ENCODE measurements around the gene BMP10.

The BMP10 gene

DNA sequence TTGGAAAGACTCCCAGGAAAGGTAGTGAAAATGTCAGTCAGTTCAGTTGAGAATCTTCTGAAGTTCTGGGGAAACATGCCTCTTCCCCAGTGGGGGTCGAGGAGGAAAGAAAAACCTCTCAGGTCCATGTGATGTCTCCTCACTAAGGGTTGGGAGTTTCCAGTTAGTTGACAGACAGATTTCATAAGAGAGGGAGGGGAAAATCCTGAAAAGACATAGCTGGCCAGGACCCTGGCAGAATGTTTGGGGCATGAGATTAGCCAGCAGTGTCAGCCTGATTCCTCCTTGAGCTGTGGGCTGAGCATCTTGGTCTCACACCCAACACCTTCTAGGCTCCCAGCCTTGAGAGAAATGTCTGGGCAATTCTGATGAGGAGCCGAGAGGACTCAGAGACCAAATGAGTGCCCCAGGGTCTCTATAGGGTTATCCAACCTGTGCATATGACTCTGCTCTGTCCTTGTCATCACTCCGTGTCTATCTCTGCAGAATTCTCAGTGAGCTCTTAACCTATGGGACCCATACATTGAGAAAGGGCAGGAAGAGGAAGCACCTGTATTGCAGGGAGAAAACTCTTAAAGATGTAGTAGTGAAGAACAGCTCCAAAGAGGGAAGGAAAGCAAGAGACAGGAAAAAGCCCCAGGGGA lies 13.9 kb downstream of the BMP10 start:
- Histone ChIP-seq H3K4me3 (replicated peaks; ENCODE audit: insufficient read depth, low read length) (no peak overlapping the region), H3K27ac (replicated peaks) (no peak overlapping the region), H3K27me3 (ENCODE audit: insufficient read depth, poor library complexity, severe bottlenecking) (no peaks in the 10 kb centered on the region)
- TF ChIP-seq, protein P1, sequence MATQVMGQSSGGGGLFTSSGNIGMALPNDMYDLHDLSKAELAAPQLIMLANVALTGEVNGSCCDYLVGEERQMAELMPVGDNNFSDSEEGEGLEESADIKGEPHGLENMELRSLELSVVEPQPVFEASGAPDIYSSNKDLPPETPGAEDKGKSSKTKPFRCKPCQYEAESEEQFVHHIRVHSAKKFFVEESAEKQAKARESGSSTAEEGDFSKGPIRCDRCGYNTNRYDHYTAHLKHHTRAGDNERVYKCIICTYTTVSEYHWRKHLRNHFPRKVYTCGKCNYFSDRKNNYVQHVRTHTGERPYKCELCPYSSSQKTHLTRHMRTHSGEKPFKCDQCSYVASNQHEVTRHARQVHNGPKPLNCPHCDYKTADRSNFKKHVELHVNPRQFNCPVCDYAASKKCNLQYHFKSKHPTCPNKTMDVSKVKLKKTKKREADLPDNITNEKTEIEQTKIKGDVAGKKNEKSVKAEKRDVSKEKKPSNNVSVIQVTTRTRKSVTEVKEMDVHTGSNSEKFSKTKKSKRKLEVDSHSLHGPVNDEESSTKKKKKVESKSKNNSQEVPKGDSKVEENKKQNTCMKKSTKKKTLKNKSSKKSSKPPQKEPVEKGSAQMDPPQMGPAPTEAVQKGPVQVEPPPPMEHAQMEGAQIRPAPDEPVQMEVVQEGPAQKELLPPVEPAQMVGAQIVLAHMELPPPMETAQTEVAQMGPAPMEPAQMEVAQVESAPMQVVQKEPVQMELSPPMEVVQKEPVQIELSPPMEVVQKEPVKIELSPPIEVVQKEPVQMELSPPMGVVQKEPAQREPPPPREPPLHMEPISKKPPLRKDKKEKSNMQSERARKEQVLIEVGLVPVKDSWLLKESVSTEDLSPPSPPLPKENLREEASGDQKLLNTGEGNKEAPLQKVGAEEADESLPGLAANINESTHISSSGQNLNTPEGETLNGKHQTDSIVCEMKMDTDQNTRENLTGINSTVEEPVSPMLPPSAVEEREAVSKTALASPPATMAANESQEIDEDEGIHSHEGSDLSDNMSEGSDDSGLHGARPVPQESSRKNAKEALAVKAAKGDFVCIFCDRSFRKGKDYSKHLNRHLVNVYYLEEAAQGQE (IDR thresholded peaks at IDR 0.05; ENCODE audit: insufficient replicate concordance, low read depth): no peak
- TF ChIP-seq SPI1 (IDR thresholded peaks at IDR 0.05; ENCODE audit: borderline replicate concordance, low read depth) (no peak), POLR2AphosphoS5 (IDR thresholded peaks at IDR 0.05; ENCODE audit: low read depth) (no peak), GABPA (IDR thresholded peaks at IDR 0.05; ENCODE audit: low read depth) (no peak)
- TF ChIP-seq, protein P2, sequence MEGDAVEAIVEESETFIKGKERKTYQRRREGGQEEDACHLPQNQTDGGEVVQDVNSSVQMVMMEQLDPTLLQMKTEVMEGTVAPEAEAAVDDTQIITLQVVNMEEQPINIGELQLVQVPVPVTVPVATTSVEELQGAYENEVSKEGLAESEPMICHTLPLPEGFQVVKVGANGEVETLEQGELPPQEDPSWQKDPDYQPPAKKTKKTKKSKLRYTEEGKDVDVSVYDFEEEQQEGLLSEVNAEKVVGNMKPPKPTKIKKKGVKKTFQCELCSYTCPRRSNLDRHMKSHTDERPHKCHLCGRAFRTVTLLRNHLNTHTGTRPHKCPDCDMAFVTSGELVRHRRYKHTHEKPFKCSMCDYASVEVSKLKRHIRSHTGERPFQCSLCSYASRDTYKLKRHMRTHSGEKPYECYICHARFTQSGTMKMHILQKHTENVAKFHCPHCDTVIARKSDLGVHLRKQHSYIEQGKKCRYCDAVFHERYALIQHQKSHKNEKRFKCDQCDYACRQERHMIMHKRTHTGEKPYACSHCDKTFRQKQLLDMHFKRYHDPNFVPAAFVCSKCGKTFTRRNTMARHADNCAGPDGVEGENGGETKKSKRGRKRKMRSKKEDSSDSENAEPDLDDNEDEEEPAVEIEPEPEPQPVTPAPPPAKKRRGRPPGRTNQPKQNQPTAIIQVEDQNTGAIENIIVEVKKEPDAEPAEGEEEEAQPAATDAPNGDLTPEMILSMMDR (IDR thresholded peaks at IDR 0.05; ENCODE audit: insufficient read depth, low read length): no peak
- DNase-seq (ENCODE audit: low read depth in 1 of 2, low spot score in 1 of 2): peak in 1 of 2 experiments; percentile 7

DNA sequence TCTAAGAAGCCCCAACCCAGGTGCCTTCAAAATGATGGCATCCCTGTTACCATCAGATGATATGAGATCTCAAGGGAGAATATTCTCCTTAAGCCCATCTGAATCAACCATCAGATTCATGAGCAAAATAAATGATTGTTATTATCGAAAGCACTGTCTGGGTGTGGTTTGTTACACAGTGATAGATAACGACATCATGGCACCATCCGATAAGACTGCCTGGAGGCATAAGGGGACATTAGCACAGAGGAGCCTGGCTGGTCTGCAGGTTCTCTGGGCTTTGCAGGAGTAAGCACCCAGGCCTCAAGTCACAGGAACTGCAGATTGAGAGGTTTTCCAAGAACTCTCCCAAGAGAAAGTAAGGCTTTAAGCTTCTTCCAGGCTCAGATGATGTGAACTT lies 15.6 kb downstream of the BMP10 start:
- no peaks in the 10 kb centered on the region for H3K27me3 ChIP-seq (ENCODE audit: insufficient read depth, poor library complexity, severe bottlenecking)
- no peak for DNase-seq (ENCODE audit: low read depth in 1 of 2, low spot score in 1 of 2)

DNA sequence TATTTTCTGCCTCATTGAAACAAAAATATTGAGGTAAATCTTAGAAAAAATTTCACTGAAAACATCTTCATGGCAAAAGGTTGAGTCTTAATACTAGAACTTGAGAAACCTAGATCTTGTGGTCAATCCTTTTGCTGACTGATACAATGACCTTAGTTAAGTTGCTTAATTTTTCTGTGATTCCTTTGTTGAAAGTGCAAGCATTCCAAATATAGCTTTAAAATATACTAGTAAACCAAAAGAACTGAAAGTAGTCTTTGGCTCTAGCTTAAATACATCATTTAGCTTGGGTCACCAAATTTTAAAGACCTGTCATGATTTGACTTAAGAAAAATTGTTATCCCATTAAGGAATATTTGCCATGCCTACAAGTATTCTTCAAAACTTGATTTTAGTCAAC lies 16.7 kb downstream of the BMP10 start:
- TF ChIP-seq, protein P1 (IDR thresholded peaks at IDR 0.05; ENCODE audit: insufficient replicate concordance, low read depth): no peak
- no peak for TF ChIP-seq SPI1 (IDR thresholded peaks at IDR 0.05; ENCODE audit: borderline replicate concordance, low read depth)
- no peak for TF ChIP-seq GABPA (IDR thresholded peaks at IDR 0.05; ENCODE audit: low read depth)
- TF ChIP-seq POLR2AphosphoS5 (IDR thresholded peaks at IDR 0.05; ENCODE audit: low read depth): no peak
- TF ChIP-seq, protein P2 (IDR thresholded peaks at IDR 0.05; ENCODE audit: insufficient read depth, low read length): no peak
- Histone ChIP-seq H3K27me3 (ENCODE audit: insufficient read depth, poor library complexity, severe bottlenecking) (no peaks in the 10 kb centered on the region), H3K4me3 (replicated peaks; ENCODE audit: insufficient read depth, low read length) (no peak overlapping the region), H3K27ac (replicated peaks) (no peak overlapping the region)
- no peak for DNase-seq (ENCODE audit: low read depth in 1 of 2, low spot score in 1 of 2)

More for the DNA sequence above, 15.6 kb downstream of the BMP10 start:
- no peak overlapping the region for H3K27ac ChIP-seq (replicated peaks)
- TF ChIP-seq GABPA (IDR thresholded peaks at IDR 0.05; ENCODE audit: low read depth) (no peak), SPI1 (IDR thresholded peaks at IDR 0.05; ENCODE audit: borderline replicate concordance, low read depth) (no peak), POLR2AphosphoS5 (IDR thresholded peaks at IDR 0.05; ENCODE audit: low read depth) (no peak)
- TF ChIP-seq, protein P2 (IDR thresholded peaks at IDR 0.05; ENCODE audit: insufficient read depth, low read length): no peak
- TF ChIP-seq, protein P1 (IDR thresholded peaks at IDR 0.05; ENCODE audit: insufficient replicate concordance, low read depth): no peak
- no peak overlapping the region for H3K4me3 ChIP-seq (replicated peaks; ENCODE audit: insufficient read depth, low read length)

Data from HL-60 (cell line).